Neural crest cell (in vitro differentiated cells): Measurements from ENCODE around the gene TTLL10. TPM values are rescaled to one million over a fixed set of nuclear protein-coding genes. Genes with fewer than 3 reads are reported as not detected.

ENCODE experiments used
- DNase-seq: peaks from one replicate; pipeline ENCODE4 v3.0.0; 2021; ENCODE audit warnings: low read depth, mixed read lengths, low spot score
- H3K27ac Mint-ChIP-seq: one replicate; pipeline ENCODE4 v1.8.0; 2021; ENCODE audit warnings: mild to moderate bottlenecking, mixed read lengths; ENCODE audit not compliant: unreplicated experiment
- H3K27me3 Mint-ChIP-seq: 2 replicates; pipeline ENCODE4 v1.8.0; 2021; ENCODE audit warnings: low read depth, mild to moderate bottlenecking, mixed read lengths
- H3K36me3 Mint-ChIP-seq: 2 replicates; pipeline ENCODE4 v1.8.0; 2021; ENCODE audit warnings: low read depth, mild to moderate bottlenecking, mixed read lengths
- H3K4me1 Mint-ChIP-seq: 2 replicates; pipeline ENCODE4 v1.8.0; 2021; ENCODE audit warnings: mixed read lengths
- H3K4me3 Mint-ChIP-seq: one replicate; pipeline ENCODE4 v1.8.0; 2021; ENCODE audit warnings: mild to moderate bottlenecking, mixed read lengths
- H3K9me3 Mint-ChIP-seq: 2 replicates; pipeline ENCODE4 v1.8.0; 2021; ENCODE audit warnings: mixed read lengths
- total RNA-seq: library from RNA; stranded (reverse); gene quantifications from 2 replicates; pipeline ENCODE4 v1.2.1, GENCODE V29; 2021
- TF ChIP-seq, protein P1 (sequence below): fragments of 200-600 bp; sonication (generic); conservative IDR thresholded peaks from 2 replicates; pipeline ENCODE4 v1.5.0; 2021; ENCODE audit warnings: antibody characterized with exemption, mild to moderate bottlenecking

Gene TTLL10
- total RNA-seq, 1 donor from 2014 or later: not detected

DNA sequence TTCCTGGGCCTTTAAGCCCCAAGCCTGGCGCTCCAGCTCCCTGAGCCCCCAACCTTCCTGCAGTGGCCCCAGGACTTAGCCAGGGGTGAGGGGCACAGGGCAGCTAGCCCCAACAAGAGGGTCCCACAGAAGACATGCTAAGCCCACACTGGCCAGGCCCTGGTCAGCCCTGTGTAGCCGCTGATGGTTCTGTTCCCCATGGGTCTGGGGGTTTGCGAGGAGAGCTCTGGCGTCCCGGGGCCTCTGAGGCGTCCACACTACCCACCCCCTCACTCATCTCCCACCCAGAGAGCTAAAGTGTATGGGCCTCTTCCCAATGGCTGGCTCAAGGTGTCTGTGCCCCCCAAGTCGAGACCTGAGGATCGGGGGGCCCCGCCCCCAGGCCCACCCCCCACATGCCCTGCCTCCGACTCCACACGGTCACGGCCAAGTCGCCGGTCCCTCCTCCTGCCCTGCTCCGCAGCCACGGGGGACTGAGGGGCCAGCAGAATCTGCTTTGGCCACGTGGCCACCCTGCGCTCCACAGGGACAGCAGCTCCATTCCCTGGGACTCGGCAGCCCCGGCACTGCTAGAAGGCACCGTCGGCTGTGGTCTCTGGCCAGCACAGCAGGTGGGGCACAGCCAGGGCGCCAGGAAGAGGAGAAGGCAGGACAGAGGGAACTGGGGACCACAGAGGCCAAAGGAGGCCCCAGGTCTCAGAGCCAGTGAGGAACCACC is 24.9 kb downstream of the TTLL10 start:
- H3K27ac Mint-ChIP-seq: no peak overlapping the region
- peaks cover 9% of the 10 kb centered on the region for H3K9me3 Mint-ChIP-seq
- DNase-seq: no peak
- no peaks in the 10 kb centered on the region for H3K4me1 Mint-ChIP-seq
- peaks cover 4% of the 10 kb centered on the region for H3K27me3 Mint-ChIP-seq
- TF ChIP-seq, protein P1, sequence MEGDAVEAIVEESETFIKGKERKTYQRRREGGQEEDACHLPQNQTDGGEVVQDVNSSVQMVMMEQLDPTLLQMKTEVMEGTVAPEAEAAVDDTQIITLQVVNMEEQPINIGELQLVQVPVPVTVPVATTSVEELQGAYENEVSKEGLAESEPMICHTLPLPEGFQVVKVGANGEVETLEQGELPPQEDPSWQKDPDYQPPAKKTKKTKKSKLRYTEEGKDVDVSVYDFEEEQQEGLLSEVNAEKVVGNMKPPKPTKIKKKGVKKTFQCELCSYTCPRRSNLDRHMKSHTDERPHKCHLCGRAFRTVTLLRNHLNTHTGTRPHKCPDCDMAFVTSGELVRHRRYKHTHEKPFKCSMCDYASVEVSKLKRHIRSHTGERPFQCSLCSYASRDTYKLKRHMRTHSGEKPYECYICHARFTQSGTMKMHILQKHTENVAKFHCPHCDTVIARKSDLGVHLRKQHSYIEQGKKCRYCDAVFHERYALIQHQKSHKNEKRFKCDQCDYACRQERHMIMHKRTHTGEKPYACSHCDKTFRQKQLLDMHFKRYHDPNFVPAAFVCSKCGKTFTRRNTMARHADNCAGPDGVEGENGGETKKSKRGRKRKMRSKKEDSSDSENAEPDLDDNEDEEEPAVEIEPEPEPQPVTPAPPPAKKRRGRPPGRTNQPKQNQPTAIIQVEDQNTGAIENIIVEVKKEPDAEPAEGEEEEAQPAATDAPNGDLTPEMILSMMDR: no peak
- H3K4me3 Mint-ChIP-seq: no peak overlapping the region
- H3K36me3 Mint-ChIP-seq: no peaks in the 10 kb centered on the region

DNA sequence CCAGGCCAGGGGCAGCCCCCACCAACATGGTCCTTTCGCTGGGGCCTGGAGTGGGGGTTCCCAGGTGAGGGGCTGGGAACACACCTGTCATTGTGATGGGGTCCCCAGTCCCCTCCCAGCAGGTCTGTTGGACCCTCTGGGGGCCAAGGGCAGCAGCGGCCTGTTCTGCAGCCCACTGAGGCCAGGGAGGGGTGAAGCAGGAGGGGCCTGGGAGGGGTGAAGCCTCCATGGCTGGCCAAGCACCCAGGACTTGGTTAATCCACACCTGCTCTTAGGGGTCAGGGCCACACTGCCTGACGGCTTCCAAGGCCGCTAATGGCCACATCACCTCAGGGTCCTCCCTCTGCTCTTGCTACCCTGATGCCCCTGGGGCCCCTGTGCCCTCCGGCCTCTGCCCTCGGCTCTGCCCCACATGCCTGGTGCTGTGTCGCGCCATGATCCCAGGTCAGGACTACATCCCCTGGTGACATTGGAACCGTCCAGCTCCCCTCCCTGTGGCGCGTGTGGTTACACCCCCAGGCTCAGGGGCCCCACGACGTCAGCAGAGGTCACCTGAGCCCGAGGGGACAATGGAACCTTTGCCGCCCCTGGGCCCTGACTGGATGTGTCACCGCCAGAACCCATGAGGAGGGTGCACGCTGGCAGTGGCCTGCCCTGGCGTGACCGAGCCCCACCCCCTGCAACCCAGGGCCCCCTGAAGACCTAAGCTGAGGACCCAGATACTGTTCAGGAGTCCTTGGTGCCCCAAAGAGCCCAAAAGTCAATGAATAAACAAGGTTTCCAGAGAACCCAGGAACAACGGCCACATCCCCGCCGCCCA is 25.7 kb downstream of the TTLL10 start:
- DNase-seq: no peak
- Mint-ChIP-seq H3K36me3 (no peaks in the 10 kb centered on the region), H3K4me3 (no peak overlapping the region), H3K4me1 (no peaks in the 10 kb centered on the region), H3K9me3 (peaks cover 5% of the 10 kb centered on the region), H3K27ac (no peak overlapping the region), H3K27me3 (peaks cover 4% of the 10 kb centered on the region)
- TF ChIP-seq, protein P1: no peak

DNA sequence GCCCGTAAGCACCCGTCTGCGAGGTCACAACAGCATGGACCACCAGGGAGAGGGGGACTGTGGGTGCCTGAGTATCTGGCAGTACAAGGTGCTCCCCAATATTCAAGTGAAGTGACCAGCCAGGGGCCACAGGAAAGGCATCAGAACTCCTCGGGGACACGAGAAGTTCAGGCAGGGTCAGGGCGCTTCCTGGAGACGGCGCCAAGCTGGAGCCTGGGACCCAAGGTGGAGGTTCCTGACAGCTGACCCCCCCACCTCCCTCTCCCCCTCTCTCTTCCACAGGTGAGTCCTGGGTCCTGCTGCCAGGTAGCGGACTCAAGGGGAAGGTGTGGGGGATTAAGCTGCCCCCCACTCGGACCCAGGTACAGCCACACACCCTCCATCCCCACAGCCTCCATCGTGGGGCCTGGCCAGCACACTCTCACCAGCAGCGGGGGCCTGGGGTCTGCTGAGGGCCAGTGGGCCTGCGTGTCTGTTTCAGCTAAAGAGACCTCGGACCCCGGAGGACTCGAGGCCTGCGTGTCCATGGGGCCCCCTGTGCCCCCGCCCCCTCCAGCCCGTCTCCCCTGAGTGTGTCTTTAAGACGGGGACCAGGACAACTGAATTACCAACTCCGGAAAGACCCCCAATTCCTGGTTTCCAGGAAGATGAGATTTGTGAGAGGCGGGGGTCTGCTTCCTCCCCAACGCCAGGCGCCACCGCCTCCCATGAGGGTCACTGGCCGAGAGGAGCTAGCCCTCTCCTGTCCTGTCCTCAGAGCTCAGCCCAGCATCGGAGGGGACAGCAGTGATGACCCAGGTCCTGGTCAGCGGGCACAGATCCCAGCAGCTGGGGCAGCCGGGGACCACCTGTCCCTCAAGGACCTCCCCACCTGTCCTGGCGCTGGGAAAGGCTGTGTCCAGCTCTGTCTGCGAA is 26.5 kb downstream of the TTLL10 start:
- no peak overlapping the region for H3K4me3 Mint-ChIP-seq

GRCh38 chr1:1200876-1201810 is 27.5 kb downstream of the TTLL10 start:
- no peaks in the 10 kb centered on the region for H3K4me1 Mint-ChIP-seq
- peaks cover 8% of the 10 kb centered on the region for H3K27me3 Mint-ChIP-seq
- H3K27ac Mint-ChIP-seq: no peak overlapping the region
- H3K36me3 Mint-ChIP-seq: no peaks in the 10 kb centered on the region
- no peak for DNase-seq
- no peaks in the 10 kb centered on the region for H3K9me3 Mint-ChIP-seq
- no peak overlapping the region for H3K4me3 Mint-ChIP-seq
- TF ChIP-seq, protein P1: no peak

More for the DNA sequence above, 26.5 kb downstream of the TTLL10 start:
- Mint-ChIP-seq H3K27me3 (peaks cover 4% of the 10 kb centered on the region), H3K9me3 (no peaks in the 10 kb centered on the region), H3K27ac (no peak overlapping the region), H3K36me3 (no peaks in the 10 kb centered on the region), H3K4me1 (no peaks in the 10 kb centered on the region)
- TF ChIP-seq, protein P1: no peak
- no peak for DNase-seq
